Stomach smooth muscle (tissue), 2 donors: ENCODE measurements around the gene MYOCD.

Experiments
- H3K27ac ChIP-seq: one replicate; pipeline ENCODE4 v1.7.0; 2013; ENCODE audit warnings: mild to moderate bottlenecking, low read length, inconsistent platforms
- H3K27me3 ChIP-seq, 2 donors: one replicate each; pipeline ENCODE4 v1.7.0; 2013; ENCODE audit warnings: low read length in 2 of 2; ENCODE audit not compliant: insufficient read depth in 2 of 2, control insufficient read depth in 1 of 2
- H3K36me3 ChIP-seq, 2 donors: one replicate each; pipeline ENCODE4 v1.7.0; 2013; ENCODE audit warnings: low read length in 2 of 2; ENCODE audit not compliant: control insufficient read depth in 2 of 2, insufficient read depth in 2 of 2
- H3K4me1 ChIP-seq: one replicate; pipeline ENCODE4 v1.7.0; 2013; ENCODE audit warnings: low read length; ENCODE audit not compliant: control insufficient read depth, insufficient read depth
- H3K4me3 ChIP-seq, 2 donors: one replicate each; pipeline ENCODE4 v1.7.0; 2013; ENCODE audit warnings: low read length in 2 of 2
- H3K9ac ChIP-seq, 2 donors: one replicate each; pipeline ENCODE4 v1.7.0; 2013; ENCODE audit warnings: low read length in 2 of 2, mild to moderate bottlenecking in 1 of 2
- H3K9me3 ChIP-seq, 2 donors: one replicate each; pipeline ENCODE4 v1.7.0; 2013; ENCODE audit warnings: low read length in 2 of 2; ENCODE audit not compliant: control insufficient read depth in 2 of 2
- donor health status: healthy.
- donor health status: Pancreatic carcinoma.

MYOCD gene

GRCh38 chr17:12790249-12791106 lies 124.8 kb downstream of the MYOCD start:
- Histone ChIP-seq H3K36me3 (no peaks in the 10 kb centered on the region), H3K4me3 (peak overlapping the region; percentile 77 to 86), H3K9ac (peak overlapping the region; percentile 29 to 50), H3K27ac (no peak overlapping the region), H3K27me3 (no peaks in the 10 kb centered on the region), H3K4me1 (peaks cover 6% of the 10 kb centered on the region), H3K9me3 (no peaks in the 10 kb centered on the region)

GRCh38 chr17:12794919-12795532 lies 129.3 kb downstream of the MYOCD start:
- Histone ChIP-seq H3K4me1 (peaks cover 6% of the 10 kb centered on the region), H3K9ac (no peak overlapping the region), H3K9me3 (no peaks in the 10 kb centered on the region), H3K27me3 (no peaks in the 10 kb centered on the region), H3K27ac (no peak overlapping the region), H3K4me3 (no peak overlapping the region), H3K36me3 (no peaks in the 10 kb centered on the region)

- Histone ChIP-seq H3K9me3 (no peaks in the 10 kb centered on the region), H3K27me3 (no peaks in the 10 kb centered on the region), H3K9ac (no peak overlapping the region), H3K4me3 (no peak overlapping the region), H3K36me3 (no peaks in the 10 kb centered on the region), H3K27ac (no peak overlapping the region), H3K4me1 (no peaks in the 10 kb centered on the region)
Measured at GRCh38 chr17:12800855-12801365, 135.2 kb downstream of the MYOCD start.

GRCh38 chr17:12806630-12807029 lies 140.9 kb downstream of the MYOCD start:
- Histone ChIP-seq H3K27me3 (no peaks in the 10 kb centered on the region), H3K9ac (no peak overlapping the region), H3K27ac (no peak overlapping the region), H3K4me3 (no peak overlapping the region), H3K36me3 (no peaks in the 10 kb centered on the region), H3K9me3 (peaks cover 0 to 3% of the 10 kb centered on the region in 2 donors), H3K4me1 (no peaks in the 10 kb centered on the region)

- no peak overlapping the region for H3K27ac ChIP-seq
- H3K9me3 ChIP-seq = peaks cover 0 to 3% of the 10 kb centered on the region in 2 donors
- no peak overlapping the region for H3K9ac ChIP-seq
- no peaks in the 10 kb centered on the region for H3K27me3 ChIP-seq
- no peak overlapping the region for H3K4me3 ChIP-seq
- no peaks in the 10 kb centered on the region for H3K4me1 ChIP-seq
- no peaks in the 10 kb centered on the region for H3K36me3 ChIP-seq
Measured at GRCh38 chr17:12808723-12809122, 143.0 kb downstream of the MYOCD start.

- H3K4me1 ChIP-seq = no peaks in the 10 kb centered on the region
- no peaks in the 10 kb centered on the region for H3K27me3 ChIP-seq
- no peak overlapping the region for H3K9ac ChIP-seq
- no peak overlapping the region for H3K4me3 ChIP-seq
- peaks cover 0 to 3% of the 10 kb centered on the region in 2 donors for H3K9me3 ChIP-seq
- H3K36me3 ChIP-seq = no peaks in the 10 kb centered on the region
- no peak overlapping the region for H3K27ac ChIP-seq
Measured at GRCh38 chr17:12812877-12813276, 147.2 kb downstream of the MYOCD start.

- Histone ChIP-seq H3K9me3 (no peaks in the 10 kb centered on the region), H3K4me3 (no peak overlapping the region), H3K9ac (no peak overlapping the region), H3K27ac (no peak overlapping the region), H3K4me1 (no peaks in the 10 kb centered on the region), H3K36me3 (no peaks in the 10 kb centered on the region), H3K27me3 (no peaks in the 10 kb centered on the region)
Measured at GRCh38 chr17:12813664-12814063, 148.0 kb downstream of the MYOCD start.

GRCh38 chr17:12814718-12815117 lies 149.0 kb downstream of the MYOCD start:
- Histone ChIP-seq H3K4me3 (no peak overlapping the region), H3K27me3 (no peaks in the 10 kb centered on the region), H3K9ac (no peak overlapping the region), H3K4me1 (no peaks in the 10 kb centered on the region), H3K27ac (no peak overlapping the region), H3K36me3 (no peaks in the 10 kb centered on the region), H3K9me3 (no peaks in the 10 kb centered on the region)

- no peak overlapping the region for H3K27ac ChIP-seq
- H3K4me3 ChIP-seq = no peak overlapping the region
- no peak overlapping the region for H3K9ac ChIP-seq
- H3K27me3 ChIP-seq = no peaks in the 10 kb centered on the region
- H3K36me3 ChIP-seq = no peaks in the 10 kb centered on the region
- H3K9me3 ChIP-seq = no peaks in the 10 kb centered on the region
- no peaks in the 10 kb centered on the region for H3K4me1 ChIP-seq
Measured at GRCh38 chr17:12815642-12816141, 150.0 kb downstream of the MYOCD start.
